SU-DHL-6 (cell line): ENCODE data around the gene CD151.

Experiments
- CTCF ChIP-seq: fragments of 200-600 bp; sonication (generic); IDR thresholded peaks from one replicate; pipeline ENCODE4 v1.5.1; 2017; ENCODE audit warnings: antibody characterized with exemption, mild to moderate bottlenecking, low read length, moderate library complexity; ENCODE audit not compliant: insufficient read depth, poor library complexity, severe bottlenecking
- EZH2phosphoT487 ChIP-seq: fragments of 200-600 bp; sonication (generic), shearing (Covaris generic); conservative IDR thresholded peaks from 2 replicates; pipeline ENCODE4 v1.6.1; 2018; ENCODE audit warnings: mild to moderate bottlenecking, antibody characterized with exemption, low read length, moderate library complexity, mixed read lengths

DNA sequence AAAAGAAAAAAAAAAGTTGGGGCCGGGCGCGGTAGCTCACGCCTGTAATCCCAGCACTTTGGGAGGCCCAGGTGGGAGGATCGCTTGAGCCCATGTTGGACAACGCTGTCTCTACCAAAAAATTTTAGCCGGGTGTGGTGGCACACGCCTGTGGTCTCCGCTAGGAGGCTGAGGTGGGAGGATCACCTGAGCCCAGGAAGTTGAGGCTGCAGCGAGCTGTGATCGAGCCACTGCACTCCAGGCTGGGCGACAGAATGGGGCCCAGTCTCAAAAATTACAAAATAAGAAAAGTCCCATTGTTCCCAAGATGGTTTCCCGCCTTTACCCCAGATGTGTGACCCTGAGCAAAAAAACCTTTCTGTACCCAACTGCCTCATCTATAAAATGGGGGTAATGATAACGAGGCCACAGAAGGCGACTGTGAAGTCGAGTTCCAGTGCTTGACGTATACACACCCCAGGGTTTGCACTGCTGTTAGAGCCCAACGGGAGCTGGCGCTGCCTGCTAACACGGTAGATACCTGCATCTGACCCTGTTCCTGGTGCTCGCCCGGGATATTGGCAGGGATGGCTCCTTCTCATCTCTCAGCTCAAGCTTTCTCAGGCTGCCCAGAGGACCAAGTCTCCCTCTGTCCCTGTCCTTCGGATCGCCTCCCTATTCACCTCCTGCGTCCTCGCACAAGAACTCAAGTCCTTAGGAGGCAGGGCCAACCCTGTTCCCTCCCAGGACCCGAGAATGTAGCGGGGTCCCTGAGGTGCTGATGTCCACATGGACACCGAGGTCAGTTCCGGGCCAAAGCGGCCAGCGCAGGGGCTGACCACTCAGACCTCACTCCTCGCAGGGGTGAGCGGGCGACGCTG lies 24.1 kb upstream of the CD151 start:
- TF ChIP-seq CTCF (no peak), EZH2phosphoT487 (no peak)
